ENCODE measurements around the gene LPCAT2. TPM values are rescaled to one million over a fixed set of nuclear protein-coding genes. Genes with fewer than 3 reads are reported as not detected.

LPCAT2 gene
- polyA plus RNA-seq, 1 donor from 2014 or later, result 0.59 TPM

DNA sequence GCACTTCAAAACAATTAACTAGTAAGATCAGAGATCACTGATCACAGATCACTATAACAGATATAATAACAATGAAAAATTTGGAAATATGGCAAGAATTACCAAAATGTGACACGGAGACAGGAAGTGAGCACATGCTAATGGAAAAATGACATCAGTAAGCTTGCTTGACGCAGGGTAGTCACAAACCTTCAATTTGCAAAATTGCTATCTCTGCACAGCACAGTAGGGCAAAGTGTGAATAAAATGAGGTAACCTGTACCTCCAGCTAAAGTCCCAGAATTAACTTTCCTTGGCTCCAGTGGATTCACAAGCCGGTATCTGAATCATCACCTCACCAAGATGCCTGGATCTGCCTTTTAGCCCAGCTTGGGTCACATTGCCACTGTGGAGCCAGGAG is 34.1 kb upstream of the LPCAT2 start:
- Histone ChIP-seq H3K36me3 (ENCODE audit: insufficient read depth, low read length) (no peaks in the 10 kb centered on the region), H3K4me2 (ENCODE audit: low read length) (no peak overlapping the region), H3K9ac (ENCODE audit: low read length) (no peak overlapping the region), H3K4me3 (ENCODE audit: low read length) (no peak overlapping the region), H3K27ac (ENCODE audit: low read length) (no peak overlapping the region), H3K9me2 (ENCODE audit: insufficient read depth, low read length) (no peaks in the 10 kb centered on the region), H3K79me2 (replicated peaks; ENCODE audit: insufficient read depth, low read length) (no peaks in the 10 kb centered on the region), H4K20me1 (ENCODE audit: insufficient read depth) (no peaks in the 10 kb centered on the region), H2AFZ (ENCODE audit: low read depth, low read length) (no peak overlapping the region), H3K9me3 (ENCODE audit: low read length) (no peaks in the 10 kb centered on the region), H3K27me3 (ENCODE audit: insufficient read depth, low read depth, low read length) (peaks cover 14% of the 10 kb centered on the region), H3F3A (ENCODE audit: insufficient read depth, low read length, poor library complexity, severe bottlenecking) (no peaks in the 10 kb centered on the region)
- TF ChIP-seq RAD21 (conservative IDR thresholded peaks at IDR 0.05), result no peak
- no peak for TF ChIP-seq TAF1 (IDR thresholded peaks at IDR 0.05; ENCODE audit: low read depth)
- TF ChIP-seq CTCF (IDR thresholded peaks at IDR 0.05; ENCODE audit: poor library complexity, severe bottlenecking), result no peak
- TF ChIP-seq MXI1 (conservative IDR thresholded peaks at IDR 0.05; ENCODE audit: poor library complexity, severe bottlenecking), result no peak
- TF ChIP-seq, protein P1, sequence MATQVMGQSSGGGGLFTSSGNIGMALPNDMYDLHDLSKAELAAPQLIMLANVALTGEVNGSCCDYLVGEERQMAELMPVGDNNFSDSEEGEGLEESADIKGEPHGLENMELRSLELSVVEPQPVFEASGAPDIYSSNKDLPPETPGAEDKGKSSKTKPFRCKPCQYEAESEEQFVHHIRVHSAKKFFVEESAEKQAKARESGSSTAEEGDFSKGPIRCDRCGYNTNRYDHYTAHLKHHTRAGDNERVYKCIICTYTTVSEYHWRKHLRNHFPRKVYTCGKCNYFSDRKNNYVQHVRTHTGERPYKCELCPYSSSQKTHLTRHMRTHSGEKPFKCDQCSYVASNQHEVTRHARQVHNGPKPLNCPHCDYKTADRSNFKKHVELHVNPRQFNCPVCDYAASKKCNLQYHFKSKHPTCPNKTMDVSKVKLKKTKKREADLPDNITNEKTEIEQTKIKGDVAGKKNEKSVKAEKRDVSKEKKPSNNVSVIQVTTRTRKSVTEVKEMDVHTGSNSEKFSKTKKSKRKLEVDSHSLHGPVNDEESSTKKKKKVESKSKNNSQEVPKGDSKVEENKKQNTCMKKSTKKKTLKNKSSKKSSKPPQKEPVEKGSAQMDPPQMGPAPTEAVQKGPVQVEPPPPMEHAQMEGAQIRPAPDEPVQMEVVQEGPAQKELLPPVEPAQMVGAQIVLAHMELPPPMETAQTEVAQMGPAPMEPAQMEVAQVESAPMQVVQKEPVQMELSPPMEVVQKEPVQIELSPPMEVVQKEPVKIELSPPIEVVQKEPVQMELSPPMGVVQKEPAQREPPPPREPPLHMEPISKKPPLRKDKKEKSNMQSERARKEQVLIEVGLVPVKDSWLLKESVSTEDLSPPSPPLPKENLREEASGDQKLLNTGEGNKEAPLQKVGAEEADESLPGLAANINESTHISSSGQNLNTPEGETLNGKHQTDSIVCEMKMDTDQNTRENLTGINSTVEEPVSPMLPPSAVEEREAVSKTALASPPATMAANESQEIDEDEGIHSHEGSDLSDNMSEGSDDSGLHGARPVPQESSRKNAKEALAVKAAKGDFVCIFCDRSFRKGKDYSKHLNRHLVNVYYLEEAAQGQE (IDR thresholded peaks at IDR 0.05; ENCODE audit: borderline replicate concordance), result no peak
- TF ChIP-seq POLR2AphosphoS5 (IDR thresholded peaks at IDR 0.05), result no peak
- TF ChIP-seq SMC3 (conservative IDR thresholded peaks at IDR 0.05; ENCODE audit: poor library complexity), result no peak
- TF ChIP-seq EP300 (conservative IDR thresholded peaks at IDR 0.05; ENCODE audit: poor library complexity, severe bottlenecking), result no peak
- no peak for TF ChIP-seq EZH2 (IDR thresholded peaks at IDR 0.05; ENCODE audit: borderline replicate concordance, insufficient read depth, low read length, poor library complexity, severe bottlenecking)

DNA sequence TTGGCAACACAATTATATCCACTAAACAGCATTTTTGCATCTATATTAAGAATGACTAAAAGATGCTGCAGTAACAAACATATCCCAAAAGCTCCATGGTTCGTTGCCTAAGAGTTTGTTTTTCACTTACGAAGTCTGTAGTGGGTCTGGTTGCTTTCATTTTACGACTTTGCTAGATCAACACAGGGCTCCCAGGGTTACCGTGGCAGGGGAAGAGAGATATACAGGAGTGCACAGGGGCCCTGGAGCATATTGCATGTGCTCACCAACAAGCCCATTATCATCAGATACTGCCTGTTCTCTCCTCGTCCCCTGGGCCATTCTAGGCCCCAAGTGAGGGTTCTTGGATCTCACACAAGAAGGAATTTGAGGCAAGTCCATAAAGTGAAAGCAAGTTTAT is 33.0 kb upstream of the LPCAT2 start:
- H2AFZ ChIP-seq (ENCODE audit: low read depth, low read length), result no peak overlapping the region
- H3K4me2 ChIP-seq (ENCODE audit: low read length), result no peak overlapping the region

More for the DNA sequence above, 33.0 kb upstream of the LPCAT2 start:
- TF ChIP-seq EZH2 (IDR thresholded peaks at IDR 0.05; ENCODE audit: borderline replicate concordance, insufficient read depth, low read length, poor library complexity, severe bottlenecking) (no peak), POLR2AphosphoS5 (IDR thresholded peaks at IDR 0.05) (no peak), RAD21 (conservative IDR thresholded peaks at IDR 0.05) (no peak), SMC3 (conservative IDR thresholded peaks at IDR 0.05; ENCODE audit: poor library complexity) (no peak), EP300 (conservative IDR thresholded peaks at IDR 0.05; ENCODE audit: poor library complexity, severe bottlenecking) (no peak), TAF1 (IDR thresholded peaks at IDR 0.05; ENCODE audit: low read depth) (no peak), MXI1 (conservative IDR thresholded peaks at IDR 0.05; ENCODE audit: poor library complexity, severe bottlenecking) (no peak), CTCF (IDR thresholded peaks at IDR 0.05; ENCODE audit: poor library complexity, severe bottlenecking) (no peak)
- TF ChIP-seq, protein P1 (IDR thresholded peaks at IDR 0.05; ENCODE audit: borderline replicate concordance), result no peak
- no peaks in the 10 kb centered on the region for H3K9me2 ChIP-seq (ENCODE audit: insufficient read depth, low read length)
- H3F3A ChIP-seq (ENCODE audit: insufficient read depth, low read length, poor library complexity, severe bottlenecking), result no peaks in the 10 kb centered on the region
- no peaks in the 10 kb centered on the region for H4K20me1 ChIP-seq (ENCODE audit: insufficient read depth)
- no peak overlapping the region for H3K27ac ChIP-seq (ENCODE audit: low read length)
- no peak overlapping the region for H3K4me3 ChIP-seq (ENCODE audit: low read length)
- H3K79me2 ChIP-seq (replicated peaks; ENCODE audit: insufficient read depth, low read length), result no peaks in the 10 kb centered on the region
- no peaks in the 10 kb centered on the region for H3K36me3 ChIP-seq (ENCODE audit: insufficient read depth, low read length)
- H3K27me3 ChIP-seq (ENCODE audit: insufficient read depth, low read depth, low read length), result peaks cover 25% of the 10 kb centered on the region
- no peaks in the 10 kb centered on the region for H3K9me3 ChIP-seq (ENCODE audit: low read length)
- H3K9ac ChIP-seq (ENCODE audit: low read length), result no peak overlapping the region

Data from neural cell (in vitro differentiated cells).